ENCODE results near the gene HAUS7. TPM values are rescaled to one million over a fixed set of nuclear protein-coding genes. Genes with fewer than 3 reads are reported as not detected.
"Not testable (repeated sequence)": the region's sequence is repeated elsewhere in the genome, so short reads cannot be mapped to it uniquely, and the experiment has no call there.

Gene HAUS7
- total RNA-seq, 1 donor from 2014 or later, result 60.3 TPM

DNA sequence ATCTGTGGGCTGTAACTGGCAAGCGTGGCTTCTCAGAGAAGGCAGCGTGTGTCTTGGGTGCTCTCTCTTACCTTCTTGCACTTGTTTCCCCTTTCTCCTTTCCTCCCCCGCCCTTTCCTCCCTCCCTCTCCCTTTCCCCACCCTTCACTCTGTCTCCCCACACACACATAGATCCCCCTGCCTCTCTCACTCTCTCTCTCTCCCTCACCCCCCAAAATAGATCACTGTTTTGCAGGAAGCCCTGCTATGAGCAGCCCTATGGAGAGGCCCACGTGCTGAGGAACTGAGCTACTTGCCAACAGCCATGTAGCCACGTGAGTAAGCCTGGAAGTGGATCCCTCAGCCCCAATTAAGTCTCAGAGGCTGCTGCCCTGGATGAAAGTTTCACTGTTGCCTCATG, 65.0 kb downstream of the HAUS7 start:
- Mint-ChIP-seq H3K4me1 (ENCODE audit: unreplicated experiment) (no peaks in the 10 kb centered on the region), H3K9me3 (ENCODE audit: unreplicated experiment) (peaks cover 4% of the 10 kb centered on the region), H3K27ac (ENCODE audit: unreplicated experiment) (no peak overlapping the region), H3K4me3 (ENCODE audit: unreplicated experiment) (no peak overlapping the region), H3K27me3 (ENCODE audit: unreplicated experiment) (peaks cover 19% of the 10 kb centered on the region), H3K36me3 (ENCODE audit: unreplicated experiment) (no peaks in the 10 kb centered on the region)
- TF ChIP-seq, protein P1, sequence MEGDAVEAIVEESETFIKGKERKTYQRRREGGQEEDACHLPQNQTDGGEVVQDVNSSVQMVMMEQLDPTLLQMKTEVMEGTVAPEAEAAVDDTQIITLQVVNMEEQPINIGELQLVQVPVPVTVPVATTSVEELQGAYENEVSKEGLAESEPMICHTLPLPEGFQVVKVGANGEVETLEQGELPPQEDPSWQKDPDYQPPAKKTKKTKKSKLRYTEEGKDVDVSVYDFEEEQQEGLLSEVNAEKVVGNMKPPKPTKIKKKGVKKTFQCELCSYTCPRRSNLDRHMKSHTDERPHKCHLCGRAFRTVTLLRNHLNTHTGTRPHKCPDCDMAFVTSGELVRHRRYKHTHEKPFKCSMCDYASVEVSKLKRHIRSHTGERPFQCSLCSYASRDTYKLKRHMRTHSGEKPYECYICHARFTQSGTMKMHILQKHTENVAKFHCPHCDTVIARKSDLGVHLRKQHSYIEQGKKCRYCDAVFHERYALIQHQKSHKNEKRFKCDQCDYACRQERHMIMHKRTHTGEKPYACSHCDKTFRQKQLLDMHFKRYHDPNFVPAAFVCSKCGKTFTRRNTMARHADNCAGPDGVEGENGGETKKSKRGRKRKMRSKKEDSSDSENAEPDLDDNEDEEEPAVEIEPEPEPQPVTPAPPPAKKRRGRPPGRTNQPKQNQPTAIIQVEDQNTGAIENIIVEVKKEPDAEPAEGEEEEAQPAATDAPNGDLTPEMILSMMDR (IDR thresholded peaks at IDR 0.05), result no peak
- DNase-seq (ENCODE audit: extremely low spot score, unreplicated experiment), result no peak

DNA sequence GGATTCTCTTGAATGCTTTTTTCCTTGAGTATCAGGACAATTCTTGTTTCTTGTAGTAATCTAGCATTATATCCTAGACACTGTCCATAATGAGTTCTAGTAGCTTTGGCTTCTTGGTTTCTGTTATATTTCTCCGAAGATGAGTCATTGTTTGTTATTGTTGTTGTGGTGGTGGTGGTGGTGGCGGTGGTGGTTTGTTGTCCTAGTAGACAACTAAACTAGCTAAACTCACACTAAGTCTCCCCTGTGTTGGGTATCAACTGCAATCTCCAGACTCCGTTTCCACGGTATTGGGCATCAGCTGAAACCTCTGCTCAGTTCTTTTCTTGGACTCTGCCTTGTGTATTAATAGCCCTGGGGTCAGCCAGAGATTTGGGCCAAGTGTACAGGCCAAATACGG, 66.0 kb downstream of the HAUS7 start:
- H3K4me1 Mint-ChIP-seq (ENCODE audit: unreplicated experiment); H3K27ac Mint-ChIP-seq (ENCODE audit: unreplicated experiment); H3K4me3 Mint-ChIP-seq (ENCODE audit: unreplicated experiment); H3K36me3 Mint-ChIP-seq (ENCODE audit: unreplicated experiment); DNase-seq (ENCODE audit: extremely low spot score, unreplicated experiment); H3K9me3 Mint-ChIP-seq (ENCODE audit: unreplicated experiment): not testable (repeated sequence)
- H3K27me3 Mint-ChIP-seq (ENCODE audit: unreplicated experiment), result peaks cover 19% of the 10 kb centered on the region

DNA sequence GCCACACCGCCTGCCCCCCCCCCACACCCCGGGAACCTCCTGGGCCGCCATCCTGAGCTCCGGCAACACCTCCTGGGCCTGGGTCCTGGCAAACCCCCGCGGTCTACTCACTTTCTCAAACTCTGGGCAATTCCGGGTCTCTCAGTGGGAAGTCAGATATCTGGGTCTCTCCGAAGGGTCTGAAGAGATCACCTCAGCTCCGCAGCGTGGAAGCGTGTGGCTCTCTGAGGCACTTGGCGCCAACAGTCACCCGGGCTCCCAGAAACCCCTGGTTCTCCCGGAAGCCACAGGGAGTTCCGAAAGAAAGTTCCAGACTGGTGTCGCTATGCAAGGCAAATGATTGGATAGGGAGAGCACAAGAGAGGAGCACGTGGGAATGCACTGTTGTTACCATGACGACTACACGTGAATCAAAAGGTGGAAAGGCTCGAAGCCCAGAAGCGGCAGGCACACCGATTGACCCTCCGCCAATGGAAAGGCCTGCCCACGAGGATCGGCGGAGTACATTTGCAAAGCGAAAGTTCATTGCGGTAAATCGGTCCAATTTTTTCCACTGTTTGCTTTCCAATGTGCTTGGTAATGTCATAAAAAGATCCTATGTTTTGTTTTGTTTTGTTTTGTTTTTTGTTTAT, 69.1 kb downstream of the HAUS7 start, which contains the start of gene PNMA6E:
Gene PNMA6E, minus strand, starts transcription at position 218 of the 632 bp plus-strand sequence. CDS start 2,501 bp downstream, outside the sequence.
- no peak within 1 kb of the TSS for H3K4me3 Mint-ChIP-seq (ENCODE audit: unreplicated experiment)
- H3K36me3 Mint-ChIP-seq (ENCODE audit: unreplicated experiment), result no peaks in the 10 kb centered on the region
- no peaks in the 10 kb centered on the region for H3K4me1 Mint-ChIP-seq (ENCODE audit: unreplicated experiment)
- TF ChIP-seq, protein P1 (IDR thresholded peaks at IDR 0.05), result no peak
- no peak for DNase-seq (ENCODE audit: extremely low spot score, unreplicated experiment)
- H3K27ac Mint-ChIP-seq (ENCODE audit: unreplicated experiment), result no peak within 1 kb of the TSS
- peaks cover 4% of the 10 kb centered on the region for H3K9me3 Mint-ChIP-seq (ENCODE audit: unreplicated experiment)
- peaks cover 16% of the 10 kb centered on the region for H3K27me3 Mint-ChIP-seq (ENCODE audit: unreplicated experiment)

DNA sequence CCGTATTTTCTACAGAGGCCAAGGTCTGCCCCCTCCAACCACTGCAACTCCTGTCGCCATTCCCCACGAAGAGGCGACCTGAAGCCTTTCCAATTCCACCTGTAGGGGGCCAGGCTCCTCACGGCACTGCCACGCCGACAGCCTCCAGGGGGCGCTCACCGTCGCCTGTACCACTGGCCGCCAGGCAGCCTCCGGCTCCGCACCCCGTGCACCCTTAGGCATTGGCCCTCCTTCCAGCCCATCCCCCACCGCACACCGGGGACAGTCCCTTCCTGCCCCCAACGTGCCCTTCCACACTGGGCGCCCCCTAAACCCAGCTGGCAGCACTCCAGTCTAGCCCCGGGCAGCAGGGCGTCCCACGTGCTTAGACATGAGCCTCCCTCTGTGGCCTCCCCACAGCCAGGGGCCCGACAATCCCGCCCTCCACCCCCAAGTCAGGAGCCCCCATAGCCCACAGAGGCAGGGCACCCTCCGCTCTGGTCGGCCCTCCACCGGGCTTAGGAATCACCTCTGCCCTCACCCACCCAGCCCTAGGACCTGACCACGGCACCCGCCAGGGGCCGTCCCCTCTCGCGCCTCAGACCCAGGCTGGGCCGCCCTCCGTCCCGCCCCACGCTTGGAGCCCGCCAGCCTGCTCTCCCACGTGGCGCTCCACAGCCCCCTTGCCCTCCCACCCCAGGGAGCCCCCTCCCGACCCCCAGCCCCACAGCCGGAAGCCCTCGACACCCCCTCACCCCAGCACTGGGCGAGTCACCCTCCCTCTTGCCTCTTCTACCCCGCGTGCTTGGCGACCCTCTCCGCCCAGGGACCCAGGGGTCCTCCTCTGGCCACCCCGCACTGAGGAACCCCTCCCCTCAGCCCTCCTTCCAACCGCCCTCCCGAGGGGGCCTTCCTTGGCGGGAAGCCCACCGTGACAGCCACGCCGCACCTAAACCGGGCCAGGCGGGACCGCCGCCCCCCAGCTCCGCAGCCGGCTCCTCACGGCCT, 69.9 kb downstream of the HAUS7 start:
- Mint-ChIP-seq H3K4me1 (ENCODE audit: unreplicated experiment) (no peaks in the 10 kb centered on the region), H3K9me3 (ENCODE audit: unreplicated experiment) (peaks cover 4% of the 10 kb centered on the region), H3K4me3 (ENCODE audit: unreplicated experiment) (no peak overlapping the region), H3K27me3 (ENCODE audit: unreplicated experiment) (peaks cover 18% of the 10 kb centered on the region), H3K36me3 (ENCODE audit: unreplicated experiment) (no peaks in the 10 kb centered on the region), H3K27ac (ENCODE audit: unreplicated experiment) (no peak overlapping the region)
- TF ChIP-seq, protein P1 (IDR thresholded peaks at IDR 0.05), result peak; percentile 55
- no peak for DNase-seq (ENCODE audit: extremely low spot score, unreplicated experiment)

DNA sequence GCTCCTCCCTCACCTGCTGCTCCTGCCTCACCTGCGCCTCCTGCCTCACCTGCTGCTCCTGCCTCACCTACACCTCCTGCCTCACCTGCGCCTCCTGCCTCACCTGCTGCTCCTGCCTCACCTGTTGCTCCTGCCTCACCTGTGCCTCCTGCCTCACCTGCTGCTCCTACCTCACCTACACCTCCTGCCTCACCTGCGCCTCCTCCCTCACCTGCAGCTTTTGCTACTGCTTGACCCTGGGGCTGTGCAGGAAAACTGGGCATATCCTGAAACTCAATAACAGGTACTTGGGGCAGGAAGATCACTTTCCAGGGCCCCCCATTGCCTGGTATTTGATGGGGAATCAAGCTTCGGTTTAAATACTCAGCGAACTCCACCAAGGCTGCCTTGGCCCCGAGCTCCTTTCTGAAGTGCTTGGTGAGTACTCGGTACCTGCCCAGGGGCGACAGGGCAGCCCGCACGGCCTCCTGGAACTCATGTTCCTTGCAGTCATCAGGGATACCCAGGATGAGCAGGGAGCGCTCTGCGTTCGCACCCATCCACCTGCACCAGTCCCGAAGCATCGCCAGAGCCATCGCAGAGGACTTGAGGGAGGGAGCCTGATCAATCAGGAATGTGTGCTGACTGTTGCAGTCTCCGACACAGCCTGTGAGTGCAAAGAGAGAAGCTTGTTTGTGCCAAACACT, 72.0 kb downstream of the HAUS7 start:
- Mint-ChIP-seq H3K36me3 (ENCODE audit: unreplicated experiment) (no peaks in the 10 kb centered on the region), H3K9me3 (ENCODE audit: unreplicated experiment) (peaks cover 11% of the 10 kb centered on the region)
- DNase-seq (ENCODE audit: extremely low spot score, unreplicated experiment), result no peak

More for the DNA sequence above, 72.0 kb downstream of the HAUS7 start:
- TF ChIP-seq, protein P1 (IDR thresholded peaks at IDR 0.05), result no peak
- H3K4me3 Mint-ChIP-seq (ENCODE audit: unreplicated experiment), result no peak overlapping the region
- no peaks in the 10 kb centered on the region for H3K4me1 Mint-ChIP-seq (ENCODE audit: unreplicated experiment)
- H3K27ac Mint-ChIP-seq (ENCODE audit: unreplicated experiment), result no peak overlapping the region
- peaks cover 21% of the 10 kb centered on the region for H3K27me3 Mint-ChIP-seq (ENCODE audit: unreplicated experiment)

Other genes starting within 250 kb of the HAUS7 start
- gene PNMA6F, start 148.8 kb downstream of the HAUS7 start, total RNA-seq, result not detected in 2 replicates
- gene ZNF275, start 136.4 kb downstream of the HAUS7 start, total RNA-seq, result 14.0 and 14.6 TPM in 2 replicates
- gene PNMA6E, start 69.2 kb downstream of the HAUS7 start, total RNA-seq, result not detected in 2 replicates
- gene ZFP92, start 59.1 kb downstream of the HAUS7 start, total RNA-seq, result 0.05 TPM in 2 replicates
- gene TREX2, start 24.5 kb downstream of the HAUS7 start, total RNA-seq, result 2.5 TPM in 2 replicates
- 1,581 and 1,633 TPM in 2 replicates for gene BGN, start 24.4 kb upstream of the HAUS7 start, total RNA-seq
- 0.21 and 0.39 TPM in 2 replicates for gene ATP2B3, start 47.1 kb upstream of the HAUS7 start, total RNA-seq
- 16.0 and 18.8 TPM in 2 replicates for gene CCNQ, start 128.6 kb upstream of the HAUS7 start, total RNA-seq
- 0.91 and 1.3 TPM in 2 replicates for gene DUSP9, start 176.6 kb upstream of the HAUS7 start, total RNA-seq
- 3.6 and 5.1 TPM in 2 replicates for gene PNCK, start 203.2 kb upstream of the HAUS7 start, total RNA-seq
- 74.1 and 77.0 TPM in 2 replicates for gene SLC6A8, start 217.3 kb upstream of the HAUS7 start, total RNA-seq